ENCODE measurements around the gene PDE4C. TPM values are rescaled to one million over a fixed set of nuclear protein-coding genes. Genes with fewer than 3 reads are reported as not detected.

Gene PDE4C
- total and polyA plus RNA-seq, 9 of the 15 experiments (the other 6 are each of a cell fraction or from before 2014, with no cell fraction given), result 0.04 to 0.91 (median 0.20) TPM; not detected in 1

GRCh38 chr19:18233224-18233825 lies 7.1 kb upstream of the PDE4C start (continued):
- TF ChIP-seq, protein P1, sequence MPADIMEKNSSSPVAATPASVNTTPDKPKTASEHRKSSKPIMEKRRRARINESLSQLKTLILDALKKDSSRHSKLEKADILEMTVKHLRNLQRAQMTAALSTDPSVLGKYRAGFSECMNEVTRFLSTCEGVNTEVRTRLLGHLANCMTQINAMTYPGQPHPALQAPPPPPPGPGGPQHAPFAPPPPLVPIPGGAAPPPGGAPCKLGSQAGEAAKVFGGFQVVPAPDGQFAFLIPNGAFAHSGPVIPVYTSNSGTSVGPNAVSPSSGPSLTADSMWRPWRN (IDR thresholded peaks at IDR 0.05; ENCODE audit: low read depth), result no peak
- TF ChIP-seq THRA (IDR thresholded peaks at IDR 0.05) (no peak), ZNF282 (CRISPR knock-in tag; IDR thresholded peaks at IDR 0.05) (no peak), ZNF778 (CRISPR knock-in tag; IDR thresholded peaks at IDR 0.05) (no peak), SUPT5H (IDR thresholded peaks at IDR 0.05) (no peak), RBFOX2 (IDR thresholded peaks at IDR 0.05; ENCODE audit: low read depth, low read length) (no peak), SPI1 (IDR thresholded peaks at IDR 0.05; ENCODE audit: borderline replicate concordance, low read depth, low read length) (0 out of 2 replicates have a peak, but pooled peaks have one; percentile 21), PHB (CRISPR knock-in tag; IDR thresholded peaks at IDR 0.05) (no peak), FOXK1 (CRISPR knock-in tag; IDR thresholded peaks at IDR 0.05; ENCODE audit: borderline replicate concordance) (no peak), FOXJ3 (CRISPR knock-in tag; IDR thresholded peaks at IDR 0.05) (no peak), SIX5 (IDR thresholded peaks at IDR 0.05; ENCODE audit: borderline replicate concordance in 1 of 2, insufficient read depth in 1 of 2, low read depth in 1 of 2, low read length in 2 of 2) (no peak), BRF2 (IDR thresholded peaks at IDR 0.05; ENCODE audit: borderline replicate concordance, insufficient read depth, insufficient read length) (no peak), PHF20 (IDR thresholded peaks at IDR 0.05; ENCODE audit: partially characterized antibody) (no peak)
- TF ChIP-seq, protein P2, sequence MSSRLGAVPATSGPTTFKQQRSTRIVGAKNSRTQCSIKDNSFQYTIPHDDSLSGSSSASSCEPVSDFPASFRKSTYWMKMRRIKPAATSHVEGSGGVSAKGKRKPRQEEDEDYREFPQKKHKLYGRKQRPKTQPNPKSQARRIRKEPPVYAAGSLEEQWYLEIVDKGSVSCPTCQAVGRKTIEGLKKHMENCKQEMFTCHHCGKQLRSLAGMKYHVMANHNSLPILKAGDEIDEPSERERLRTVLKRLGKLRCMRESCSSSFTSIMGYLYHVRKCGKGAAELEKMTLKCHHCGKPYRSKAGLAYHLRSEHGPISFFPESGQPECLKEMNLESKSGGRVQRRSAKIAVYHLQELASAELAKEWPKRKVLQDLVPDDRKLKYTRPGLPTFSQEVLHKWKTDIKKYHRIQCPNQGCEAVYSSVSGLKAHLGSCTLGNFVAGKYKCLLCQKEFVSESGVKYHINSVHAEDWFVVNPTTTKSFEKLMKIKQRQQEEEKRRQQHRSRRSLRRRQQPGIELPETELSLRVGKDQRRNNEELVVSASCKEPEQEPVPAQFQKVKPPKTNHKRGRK (tag; IDR thresholded peaks at IDR 0.05), result no peak
- TF ChIP-seq, protein P3, sequence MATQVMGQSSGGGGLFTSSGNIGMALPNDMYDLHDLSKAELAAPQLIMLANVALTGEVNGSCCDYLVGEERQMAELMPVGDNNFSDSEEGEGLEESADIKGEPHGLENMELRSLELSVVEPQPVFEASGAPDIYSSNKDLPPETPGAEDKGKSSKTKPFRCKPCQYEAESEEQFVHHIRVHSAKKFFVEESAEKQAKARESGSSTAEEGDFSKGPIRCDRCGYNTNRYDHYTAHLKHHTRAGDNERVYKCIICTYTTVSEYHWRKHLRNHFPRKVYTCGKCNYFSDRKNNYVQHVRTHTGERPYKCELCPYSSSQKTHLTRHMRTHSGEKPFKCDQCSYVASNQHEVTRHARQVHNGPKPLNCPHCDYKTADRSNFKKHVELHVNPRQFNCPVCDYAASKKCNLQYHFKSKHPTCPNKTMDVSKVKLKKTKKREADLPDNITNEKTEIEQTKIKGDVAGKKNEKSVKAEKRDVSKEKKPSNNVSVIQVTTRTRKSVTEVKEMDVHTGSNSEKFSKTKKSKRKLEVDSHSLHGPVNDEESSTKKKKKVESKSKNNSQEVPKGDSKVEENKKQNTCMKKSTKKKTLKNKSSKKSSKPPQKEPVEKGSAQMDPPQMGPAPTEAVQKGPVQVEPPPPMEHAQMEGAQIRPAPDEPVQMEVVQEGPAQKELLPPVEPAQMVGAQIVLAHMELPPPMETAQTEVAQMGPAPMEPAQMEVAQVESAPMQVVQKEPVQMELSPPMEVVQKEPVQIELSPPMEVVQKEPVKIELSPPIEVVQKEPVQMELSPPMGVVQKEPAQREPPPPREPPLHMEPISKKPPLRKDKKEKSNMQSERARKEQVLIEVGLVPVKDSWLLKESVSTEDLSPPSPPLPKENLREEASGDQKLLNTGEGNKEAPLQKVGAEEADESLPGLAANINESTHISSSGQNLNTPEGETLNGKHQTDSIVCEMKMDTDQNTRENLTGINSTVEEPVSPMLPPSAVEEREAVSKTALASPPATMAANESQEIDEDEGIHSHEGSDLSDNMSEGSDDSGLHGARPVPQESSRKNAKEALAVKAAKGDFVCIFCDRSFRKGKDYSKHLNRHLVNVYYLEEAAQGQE (IDR thresholded peaks at IDR 0.05; ENCODE audit: borderline replicate concordance), result peak; percentile 100
- TF ChIP-seq, protein P3 (CRISPR knock-in tag; IDR thresholded peaks at IDR 0.05; ENCODE audit: low read depth), result peak; percentile 99
